Aorta (tissue), 5 donors: ENCODE results near the gene SPARCL1. TPM values are rescaled to one million over a fixed set of nuclear protein-coding genes. Genes with fewer than 3 reads are reported as not detected.
"Not testable (repeated sequence)": the region's sequence is repeated elsewhere in the genome, so short reads cannot be mapped to it uniquely, and the experiment has no call there.

Experiments
- ATAC-seq: fragments of 200-7000 bp; cut with Tn5 transposase; one replicate; pipeline ENCODE4 v1.9.1; 2022; ENCODE audit warnings: moderate library complexity; ENCODE audit not compliant: low FRiP score
- DNase-seq, 2 donors: peaks; one replicate each; pipeline ENCODE4 v3.0.0-alpha.2; 2020
- H3K27ac ChIP-seq, 2 donors: one replicate each; pipeline ENCODE4 v1.5.1; 2013; ENCODE audit warnings: low read length in 2 of 2, mild to moderate bottlenecking in 2 of 2, moderate library complexity in 2 of 2, control low read depth in 1 of 2, inconsistent platforms in 1 of 2, low read depth in 1 of 2
- H3K27me3 ChIP-seq, 2 donors: one replicate each; pipeline ENCODE4 v1.6.1; 2013; ENCODE audit warnings: control low read depth in 1 of 2, low read length in 1 of 2, mild to moderate bottlenecking in 1 of 2, moderate library complexity in 1 of 2; ENCODE audit not compliant: insufficient read depth in 2 of 2, control insufficient read depth in 1 of 2
- H3K36me3 ChIP-seq, 2 donors: one replicate each; pipeline ENCODE4 v1.6.1; 2013; ENCODE audit warnings: control low read depth in 1 of 2, low read length in 1 of 2, mild to moderate bottlenecking in 1 of 2; ENCODE audit not compliant: insufficient read depth in 2 of 2, control insufficient read depth in 1 of 2
- H3K4me1 ChIP-seq, 2 donors: one replicate each; pipeline ENCODE4 v1.6.1; 2013; ENCODE audit warnings: low read length in 2 of 2, control low read depth in 1 of 2, mild to moderate bottlenecking in 1 of 2, moderate library complexity in 1 of 2; ENCODE audit not compliant: insufficient read depth in 2 of 2, control insufficient read depth in 1 of 2
- H3K4me3 ChIP-seq, 2 donors: one replicate each; pipeline ENCODE4 v1.5.1; 2013; ENCODE audit warnings: low read length in 2 of 2, control low read depth in 1 of 2, mild to moderate bottlenecking in 1 of 2
- H3K9me3 ChIP-seq: one replicate; pipeline ENCODE4 v1.6.1; 2013; ENCODE audit warnings: mild to moderate bottlenecking, low read length; ENCODE audit not compliant: control insufficient read depth
- WGBS, 2 donors: extraction: QIAGEN DNeasy Blood & Tissue Kit; methylation state at CpG; one replicate each; pipeline ENCODE4 v1.1.7; 2013; 5-methylcytosine and 5-hydroxymethylcytosine counted together
- intact Hi-C, 2 donors: fragments of 100-400 bp; cut with DNase I; formaldehyde crosslinking; loops; one replicate each; pipeline versions ENCODE4 v1.14.2 to v1.15.0; 2022
- polyA plus RNA-seq, 2 donors: library from polyadenylated mRNA; stranded (reverse); fragments of 200-250 nt; gene quantifications; one replicate each; pipeline ENCODE4 v1.2.3, GENCODE V29; 2013
- total RNA-seq, 2 donors: library from RNA; stranded (reverse); fragmentation: NEBNext Ultra II Directional; extraction: Animal tissue kit (Norgen Biotek cat#: 25700); gene quantifications; one replicate each; pipeline ENCODE4 v1.2.1, GENCODE V29; 2021
- donor health status: healthy with polysubstance abuse.
- donor health status: Bipolar disorder and iron deficiency.
- donor health status: DM: no; HTN: no; CAD: no.
- donor health status: DM: no; HTN: no; CAD: no.
- donor health status: DM: yes; HTN: yes; CAD: no.

The SPARCL1 gene
- total and polyA plus RNA-seq, 4 donors: 1,112 to 1,668 (median 1,310) TPM

GRCh38 chr4:87433342-87433741 lies 95.8 kb downstream of the SPARCL1 start:
- Histone ChIP-seq H3K27ac (no peak overlapping the region), H3K36me3 (peaks cover 0 to 4% of the 10 kb centered on the region in 2 donors), H3K9me3 (no peaks in the 10 kb centered on the region), H3K4me3 (no peak overlapping the region), H3K27me3 (no peaks in the 10 kb centered on the region), H3K4me1 (no peaks in the 10 kb centered on the region)
- no peak for DNase-seq
- WGBS, 2 donors: 95% methylated on average over 2 of the region's 2 CpGs
- intact Hi-C loops: no loop called here
- ATAC-seq: no peak

- Histone ChIP-seq H3K36me3 (no peaks in the 10 kb centered on the region), H3K4me1 (peaks cover 0 to 1% of the 10 kb centered on the region in 2 donors), H3K27ac (no peak overlapping the region), H3K27me3 (no peaks in the 10 kb centered on the region), H3K4me3 (no peak overlapping the region), H3K9me3 (no peaks in the 10 kb centered on the region)
- no peak for ATAC-seq
- DNase-seq: no peak
- 95 to 96% methylated on average over 2 of the region's 2 CpGs for WGBS, 2 donors
- intact Hi-C loops: no loop called here
These were observed 99.1 kb downstream of the SPARCL1 start for GRCh38 chr4:87430038-87430437.

- Histone ChIP-seq H3K4me1 (peaks cover 1 to 3% of the 10 kb centered on the region in 2 donors), H3K27me3 (no peaks in the 10 kb centered on the region)
These were observed 100.2 kb downstream of the SPARCL1 start for GRCh38 chr4:87428979-87429378.

GRCh38 chr4:87427518-87427868 lies 101.7 kb downstream of the SPARCL1 start:
- no peak for ATAC-seq
- peaks cover 1 to 3% of the 10 kb centered on the region in 2 donors for H3K4me1 ChIP-seq
- no peak overlapping the region for H3K4me3 ChIP-seq
- WGBS, 2 donors: 39 to 46% methylated on average over 1 of the region's 1 CpG
- no peaks in the 10 kb centered on the region for H3K36me3 ChIP-seq
- H3K27me3 ChIP-seq: no peaks in the 10 kb centered on the region
- intact Hi-C loops: no loop called here
- no peak overlapping the region for H3K27ac ChIP-seq
- no peaks in the 10 kb centered on the region for H3K9me3 ChIP-seq
- no peak for DNase-seq

More at GRCh38 chr4:87428979-87429378, 100.2 kb downstream of the SPARCL1 start:
- H3K9me3 ChIP-seq: no peaks in the 10 kb centered on the region
- no peaks in the 10 kb centered on the region for H3K36me3 ChIP-seq
- no peak overlapping the region for H3K4me3 ChIP-seq
- WGBS, 2 donors: 95% methylated on average over 6 of the region's 6 CpGs
- ATAC-seq (no peak), DNase-seq (no peak)
- no peak overlapping the region for H3K27ac ChIP-seq
- intact Hi-C loops: no loop called here

GRCh38 chr4:87426865-87427517 lies 102.2 kb downstream of the SPARCL1 start:
- Histone ChIP-seq H3K4me1 (peaks cover 1 to 3% of the 10 kb centered on the region in 2 donors), H3K9me3 (no peaks in the 10 kb centered on the region), H3K27me3 (no peaks in the 10 kb centered on the region), H3K4me3 (no peak overlapping the region), H3K36me3 (no peaks in the 10 kb centered on the region), H3K27ac (no peak overlapping the region)
- intact Hi-C loops: no loop called here
- ATAC-seq (no peak), DNase-seq (no peak)
- 93 to 95% methylated on average over 3 of the region's 3 CpGs for WGBS, 2 donors

GRCh38 chr4:87425711-87426110 lies 103.5 kb downstream of the SPARCL1 start:
- no peaks in the 10 kb centered on the region for H3K27me3 ChIP-seq
- intact Hi-C loops: no loop called here
- peaks cover 1 to 3% of the 10 kb centered on the region in 2 donors for H3K4me1 ChIP-seq
- no peak overlapping the region for H3K4me3 ChIP-seq
- no peaks in the 10 kb centered on the region for H3K9me3 ChIP-seq
- no peaks in the 10 kb centered on the region for H3K36me3 ChIP-seq
- 97 to 100% methylated on average over 2 of the region's 2 CpGs for WGBS, 2 donors
- no peak for DNase-seq
- H3K27ac ChIP-seq: no peak overlapping the region
- no peak for ATAC-seq

- H3K9me3 ChIP-seq, H3K36me3 ChIP-seq, ATAC-seq, H3K27ac ChIP-seq, DNase-seq, H3K4me1 ChIP-seq, H3K4me3 ChIP-seq, H3K27me3 ChIP-seq: not testable (repeated sequence)
- intact Hi-C loops: loop anchor here (5.0 kb wide), 2 partner anchors 37 to 47 kb away; no protein-coding TSS in a partner anchor
- 80 to 89% methylated on average over 22 of the region's 22 CpGs for WGBS, 2 donors
These were observed 105.1 kb downstream of the SPARCL1 start for GRCh38 chr4:87424099-87424543.

Other genes with a start within 250 kb of the SPARCL1 start
- 1 to 10 TPM in 1 of 2 donors, under 1 TPM in 1; 0.32 to 1.1 TPM for gene HSD17B13, start 206.5 kb downstream of the SPARCL1 start, total RNA-seq
- under 1 TPM; 0.05 to 0.38 TPM for gene HSD17B13, start 206.5 kb downstream of the SPARCL1 start, polyA plus RNA-seq
- gene HSD17B11, start 138.2 kb downstream of the SPARCL1 start, total RNA-seq: 10 to 100 TPM; 35.5 to 74.8 TPM
- gene HSD17B11, start 138.2 kb downstream of the SPARCL1 start, polyA plus RNA-seq: 10 to 100 TPM; 52.6 to 77.6 TPM
- gene NUDT9, start 106.8 kb downstream of the SPARCL1 start, total RNA-seq: 10 to 100 TPM; 22.2 to 29.1 TPM
- gene NUDT9, start 106.8 kb downstream of the SPARCL1 start, polyA plus RNA-seq: 10 to 100 TPM; 38.7 to 39.0 TPM
- gene DSPP, start 79.2 kb upstream of the SPARCL1 start, total RNA-seq: not detected
- under 1 TPM in 1 of 2 donors, not detected in 1; 0.13 TPM for gene DSPP, start 79.2 kb upstream of the SPARCL1 start, polyA plus RNA-seq
- under 1 TPM in 1 of 2 donors, not detected in 1; 0.16 TPM for gene DMP1, start 120.9 kb upstream of the SPARCL1 start, total RNA-seq
- gene DMP1, start 120.9 kb upstream of the SPARCL1 start, polyA plus RNA-seq: not detected